Lung microvascular endothelial cell (primary cell): ENCODE data around the gene SGPL1. TPM values are rescaled to one million over a fixed set of nuclear protein-coding genes. Genes with fewer than 3 reads are reported as not detected.
A peak's percentile ranks its signal among the peaks of the same experiment; 100 is the strongest.
"Not testable (repeated sequence)": the region's sequence is repeated elsewhere in the genome, so short reads cannot be mapped to it uniquely, and the experiment has no call there.

Experiments used
- DNase-seq, 2 donors: peaks; one replicate each; pipeline versions ENCODE4 v3.0.0 to v3.0.0-alpha.2; 2010; ENCODE audit warnings: low read depth in 2 of 2
- total RNA-seq: library from RNA; depleted of rRNA; stranded (reverse); fragments of >200 nt; gene quantifications from 2 replicates; pipeline ENCODE4 v1.2.1, GENCODE V29; 2014

The SGPL1 gene
- total RNA-seq, 1 donor from 2014 or later = 16.5 TPM

GRCh38 chr10:70843333-70843732, 27.6 kb downstream of the SGPL1 start:
- DNase-seq = no peak

GRCh38 chr10:70843776-70844489, 28.2 kb downstream of the SGPL1 start:
- no peak for DNase-seq

- DNase-seq = no peak
These were observed 29.5 kb downstream of the SGPL1 start for GRCh38 chr10:70845256-70845655.

- DNase-seq = no peak
These were observed 30.1 kb downstream of the SGPL1 start for GRCh38 chr10:70845816-70846215.

- DNase-seq = no peak
These were observed 31.0 kb downstream of the SGPL1 start for GRCh38 chr10:70846795-70847194.

GRCh38 chr10:70847659-70848360, 32.1 kb downstream of the SGPL1 start:
- DNase-seq = no peak

GRCh38 chr10:70849582-70850016, 33.9 kb downstream of the SGPL1 start:
- DNase-seq = peak in 1 of 2 donors; percentile 80

- no peak for DNase-seq
These were observed 34.3 kb downstream of the SGPL1 start for GRCh38 chr10:70850097-70850496.

- DNase-seq = no peak
These were observed 36.1 kb downstream of the SGPL1 start for GRCh38 chr10:70851597-70852475.

- no peak for DNase-seq
These were observed 37.3 kb downstream of the SGPL1 start for GRCh38 chr10:70853038-70853437.

GRCh38 chr10:70853457-70853856, 37.7 kb downstream of the SGPL1 start:
- no peak for DNase-seq

GRCh38 chr10:70856454-70856853, 40.7 kb downstream of the SGPL1 start:
- no peak for DNase-seq

GRCh38 chr10:70858759-70859158, 43.0 kb downstream of the SGPL1 start:
- DNase-seq = no peak

- not testable (repeated sequence) for DNase-seq
These were observed 45.9 kb downstream of the SGPL1 start for GRCh38 chr10:70861495-70862197.

GRCh38 chr10:70863470-70864160, 47.9 kb downstream of the SGPL1 start:
- DNase-seq = no peak

- no peak for DNase-seq
These were observed 49.2 kb downstream of the SGPL1 start for GRCh38 chr10:70864935-70865334.

GRCh38 chr10:70866424-70866823, 50.7 kb downstream of the SGPL1 start:
- DNase-seq = no peak

- no peak for DNase-seq
These were observed 56.5 kb downstream of the SGPL1 start for GRCh38 chr10:70872291-70872690.

- DNase-seq = no peak
These were observed 58.3 kb downstream of the SGPL1 start for GRCh38 chr10:70874061-70874460.

- no peak for DNase-seq
These were observed 63.5 kb downstream of the SGPL1 start for GRCh38 chr10:70879207-70879606.

GRCh38 chr10:70880077-70880534, 64.4 kb downstream of the SGPL1 start:
- DNase-seq = peak; percentile 87 to 90
